ENCODE data around the gene USP49.

Gene USP49

GRCh38 chr6:41850861-41851260, 44.3 kb downstream of the USP49 start:
- no peak overlapping the region for H3K4me3 ChIP-seq (ENCODE audit: low read length in 2 of 2)
- H4K91ac ChIP-seq (ENCODE audit: low read depth, low read length, poor library complexity) = no peak overlapping the region
- H2BK5ac ChIP-seq (ENCODE audit: low read length) = no peak overlapping the region
- H2AK5ac ChIP-seq (ENCODE audit: low read depth, low read length) = no peak overlapping the region
- H3K23ac ChIP-seq (ENCODE audit: low read depth, low read length, poor library complexity) = no peak overlapping the region
- no peak overlapping the region for H3K18ac ChIP-seq (ENCODE audit: low read length)
- no peaks in the 10 kb centered on the region for H3K79me1 ChIP-seq (ENCODE audit: low read depth, low read length)
- no peak overlapping the region for H4K8ac ChIP-seq (ENCODE audit: low read depth, low read length)
- no peak overlapping the region for H3K4me2 ChIP-seq (ENCODE audit: insufficient read depth, low read length, poor library complexity, severe bottlenecking)
- H3K9ac ChIP-seq (ENCODE audit: low read depth, low read length, poor library complexity) = no peak overlapping the region
- H3K9me3 ChIP-seq (replicated peaks in 1 of 2; ENCODE audit: control insufficient read depth in 2 of 2, insufficient read depth in 1 of 2, low read depth in 1 of 2, low read length in 2 of 2) = no peaks in the 10 kb centered on the region
- H3K36me3 ChIP-seq (replicated peaks in 1 of 2; ENCODE audit: control insufficient read depth in 2 of 2, insufficient read depth in 2 of 2, low read length in 2 of 2) = peaks cover 0 to 8% of the 10 kb centered on the region in 2 donors
- peaks cover 0 to 4% of the 10 kb centered on the region in 2 donors for H3K4me1 ChIP-seq (ENCODE audit: control insufficient read depth in 2 of 2, insufficient read depth in 1 of 2, low read depth in 1 of 2, low read length in 2 of 2)
- no peak overlapping the region for H2BK12ac ChIP-seq (ENCODE audit: low read length)
- H2BK15ac ChIP-seq (ENCODE audit: low read length) = no peak overlapping the region
- H3K27ac ChIP-seq (replicated peaks; ENCODE audit: low read length) = no peak overlapping the region
- WGBS, 2 donors (ENCODE audit: extremely low coverage in 2 of 2, insufficient read length in 2 of 2, insufficient replicate concordance in 1 of 2) = no CpG with 5 or more reads among the region's 3 CpGs
- no peaks in the 10 kb centered on the region for H3K27me3 ChIP-seq (ENCODE audit: control insufficient read depth in 3 of 3, insufficient read depth in 3 of 3, low read depth in 1 of 3, low read length in 3 of 3)
- no peak overlapping the region for H3K4ac ChIP-seq (ENCODE audit: low read length)
- H3K14ac ChIP-seq (ENCODE audit: low read length) = no peak overlapping the region
- H2BK120ac ChIP-seq (ENCODE audit: low read depth, low read length) = no peak overlapping the region
- H2AFZ ChIP-seq (ENCODE audit: low read length) = no peak overlapping the region
- DNase-seq (ENCODE audit: low spot score) = no peak

- Histone ChIP-seq H3K4me2 (ENCODE audit: insufficient read depth, low read length, poor library complexity, severe bottlenecking) (no peak overlapping the region), H2BK5ac (ENCODE audit: low read length) (no peak overlapping the region), H3K4ac (ENCODE audit: low read length) (no peak overlapping the region), H3K27me3 (ENCODE audit: control insufficient read depth in 3 of 3, insufficient read depth in 3 of 3, low read depth in 1 of 3, low read length in 3 of 3) (no peaks in the 10 kb centered on the region), H4K8ac (ENCODE audit: low read depth, low read length) (no peak overlapping the region), H4K91ac (ENCODE audit: low read depth, low read length, poor library complexity) (no peak overlapping the region), H3K14ac (ENCODE audit: low read length) (no peak overlapping the region), H3K4me3 (ENCODE audit: low read length in 2 of 2) (no peak overlapping the region), H2AK5ac (ENCODE audit: low read depth, low read length) (no peak overlapping the region), H3K79me1 (ENCODE audit: low read depth, low read length) (peaks cover 2% of the 10 kb centered on the region), H3K36me3 (replicated peaks in 1 of 2; ENCODE audit: control insufficient read depth in 2 of 2, insufficient read depth in 2 of 2, low read length in 2 of 2) (peaks cover 2 to 6% of the 10 kb centered on the region in 2 donors), H3K18ac (ENCODE audit: low read length) (no peak overlapping the region), H3K9me3 (replicated peaks in 1 of 2; ENCODE audit: control insufficient read depth in 2 of 2, insufficient read depth in 1 of 2, low read depth in 1 of 2, low read length in 2 of 2) (no peaks in the 10 kb centered on the region), H2BK15ac (ENCODE audit: low read length) (no peak overlapping the region), H2AFZ (ENCODE audit: low read length) (peak overlapping the region; percentile 3), H3K4me1 (ENCODE audit: control insufficient read depth in 2 of 2, insufficient read depth in 1 of 2, low read depth in 1 of 2, low read length in 2 of 2) (peaks cover 0 to 4% of the 10 kb centered on the region in 2 donors), H3K27ac (replicated peaks; ENCODE audit: low read length) (no peak overlapping the region), H2BK120ac (ENCODE audit: low read depth, low read length) (no peak overlapping the region), H3K9ac (ENCODE audit: low read depth, low read length, poor library complexity) (no peak overlapping the region), H3K23ac (ENCODE audit: low read depth, low read length, poor library complexity) (no peak overlapping the region), H2BK12ac (ENCODE audit: low read length) (no peak overlapping the region)
- no CpG with 5 or more reads among the region's 1 CpG for WGBS, 2 donors (ENCODE audit: extremely low coverage in 2 of 2, insufficient read length in 2 of 2, insufficient replicate concordance in 1 of 2)
- peak; percentile 68 for DNase-seq (ENCODE audit: low spot score)
Observed at GRCh38 chr6:41846666-41847237, 48.4 kb downstream of the USP49 start.

DNA sequence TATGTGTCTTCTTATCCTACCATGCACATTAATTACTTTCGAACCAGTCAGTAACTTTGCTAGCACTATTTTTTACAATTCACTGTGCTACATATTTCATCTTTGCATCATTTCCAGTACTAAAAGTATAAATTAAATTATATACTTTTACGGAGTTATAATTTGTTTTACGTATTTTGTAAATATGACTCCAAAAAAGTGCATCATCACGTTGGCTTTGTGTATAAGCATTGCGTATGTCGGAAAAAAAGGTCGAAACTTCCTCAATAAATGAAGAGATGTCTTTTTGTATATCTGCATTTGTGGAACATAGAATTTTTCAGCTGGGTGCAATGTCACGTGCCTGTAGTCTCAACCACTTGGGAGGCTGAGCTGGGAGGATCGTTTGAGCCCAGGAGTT, 52.0 kb downstream of the USP49 start:
- Histone ChIP-seq H3K27me3 (ENCODE audit: control insufficient read depth in 3 of 3, insufficient read depth in 3 of 3, low read depth in 1 of 3, low read length in 3 of 3) (no peaks in the 10 kb centered on the region), H3K4me2 (ENCODE audit: insufficient read depth, low read length, poor library complexity, severe bottlenecking) (no peak overlapping the region), H3K27ac (replicated peaks; ENCODE audit: low read length) (no peak overlapping the region), H2BK5ac (ENCODE audit: low read length) (no peak overlapping the region), H4K91ac (ENCODE audit: low read depth, low read length, poor library complexity) (no peak overlapping the region), H2AK5ac (ENCODE audit: low read depth, low read length) (no peak overlapping the region), H2BK120ac (ENCODE audit: low read depth, low read length) (no peak overlapping the region), H3K4me1 (ENCODE audit: control insufficient read depth in 2 of 2, insufficient read depth in 1 of 2, low read depth in 1 of 2, low read length in 2 of 2) (peaks cover 0 to 4% of the 10 kb centered on the region in 2 donors), H3K4ac (ENCODE audit: low read length) (no peak overlapping the region), H3K9me3 (replicated peaks in 1 of 2; ENCODE audit: control insufficient read depth in 2 of 2, insufficient read depth in 1 of 2, low read depth in 1 of 2, low read length in 2 of 2) (no peaks in the 10 kb centered on the region), H3K9ac (ENCODE audit: low read depth, low read length, poor library complexity) (no peak overlapping the region), H3K14ac (ENCODE audit: low read length) (no peak overlapping the region), H3K4me3 (ENCODE audit: low read length in 2 of 2) (no peak overlapping the region), H3K79me1 (ENCODE audit: low read depth, low read length) (peaks cover 2% of the 10 kb centered on the region), H4K8ac (ENCODE audit: low read depth, low read length) (no peak overlapping the region), H3K23ac (ENCODE audit: low read depth, low read length, poor library complexity) (no peak overlapping the region), H2BK12ac (ENCODE audit: low read length) (no peak overlapping the region), H2AFZ (ENCODE audit: low read length) (no peak overlapping the region), H2BK15ac (ENCODE audit: low read length) (no peak overlapping the region), H3K36me3 (replicated peaks in 1 of 2; ENCODE audit: control insufficient read depth in 2 of 2, insufficient read depth in 2 of 2, low read length in 2 of 2) (peaks cover 2 to 6% of the 10 kb centered on the region in 2 donors), H3K18ac (ENCODE audit: low read length) (no peak overlapping the region)
- no CpG with 5 or more reads among the region's 9 CpGs for WGBS, 2 donors (ENCODE audit: extremely low coverage in 2 of 2, insufficient read length in 2 of 2, insufficient replicate concordance in 1 of 2)
- DNase-seq (ENCODE audit: low spot score) = no peak

DNA sequence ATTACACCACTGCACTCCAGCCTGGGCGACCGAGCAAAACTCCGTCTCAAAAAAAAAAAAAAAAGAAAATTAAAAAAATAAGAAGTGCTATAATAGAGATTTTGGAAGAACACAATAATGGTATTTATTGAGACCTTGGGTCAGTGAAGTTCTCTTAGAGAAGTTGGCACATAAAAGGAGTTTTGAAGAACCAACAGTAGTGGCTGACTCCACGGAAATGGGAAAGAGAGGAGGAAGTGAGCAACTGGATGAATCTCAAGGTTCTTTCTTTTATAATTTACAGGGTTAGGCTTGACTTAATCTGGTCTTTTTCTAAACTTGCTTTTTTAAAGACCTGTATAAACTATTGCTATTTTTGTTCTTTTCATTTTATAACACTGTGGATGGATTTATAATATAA, 54.8 kb downstream of the USP49 start:
- H3K9ac ChIP-seq (ENCODE audit: low read depth, low read length, poor library complexity) = no peak overlapping the region
- H3K27me3 ChIP-seq (ENCODE audit: control insufficient read depth in 3 of 3, insufficient read depth in 3 of 3, low read depth in 1 of 3, low read length in 3 of 3) = no peaks in the 10 kb centered on the region
- H3K18ac ChIP-seq (ENCODE audit: low read length) = no peak overlapping the region
- no peak overlapping the region for H2AK5ac ChIP-seq (ENCODE audit: low read depth, low read length)
- no peak overlapping the region for H3K4me3 ChIP-seq (ENCODE audit: low read length in 2 of 2)
- H4K91ac ChIP-seq (ENCODE audit: low read depth, low read length, poor library complexity) = no peak overlapping the region
- WGBS, 2 donors (ENCODE audit: extremely low coverage in 2 of 2, insufficient read length in 2 of 2, insufficient replicate concordance in 1 of 2) = no CpG with 5 or more reads among the region's 4 CpGs
- H3K79me1 ChIP-seq (ENCODE audit: low read depth, low read length) = peaks cover 2% of the 10 kb centered on the region
- H4K8ac ChIP-seq (ENCODE audit: low read depth, low read length) = no peak overlapping the region
- H3K4ac ChIP-seq (ENCODE audit: low read length) = no peak overlapping the region
- no peak overlapping the region for H2BK12ac ChIP-seq (ENCODE audit: low read length)
- no peak overlapping the region for H3K14ac ChIP-seq (ENCODE audit: low read length)
- no peak overlapping the region for H3K27ac ChIP-seq (replicated peaks; ENCODE audit: low read length)
- H2AFZ ChIP-seq (ENCODE audit: low read length) = no peak overlapping the region
- peaks cover 0 to 8% of the 10 kb centered on the region in 2 donors for H3K9me3 ChIP-seq (replicated peaks in 1 of 2; ENCODE audit: control insufficient read depth in 2 of 2, insufficient read depth in 1 of 2, low read depth in 1 of 2, low read length in 2 of 2)
- DNase-seq (ENCODE audit: low spot score) = no peak
- no peak overlapping the region for H3K23ac ChIP-seq (ENCODE audit: low read depth, low read length, poor library complexity)
- H2BK15ac ChIP-seq (ENCODE audit: low read length) = no peak overlapping the region
- no peak overlapping the region for H2BK5ac ChIP-seq (ENCODE audit: low read length)
- H2BK120ac ChIP-seq (ENCODE audit: low read depth, low read length) = no peak overlapping the region
- no peak overlapping the region for H3K4me2 ChIP-seq (ENCODE audit: insufficient read depth, low read length, poor library complexity, severe bottlenecking)
- H3K36me3 ChIP-seq (replicated peaks in 1 of 2; ENCODE audit: control insufficient read depth in 2 of 2, insufficient read depth in 2 of 2, low read length in 2 of 2) = peaks cover 2 to 6% of the 10 kb centered on the region in 2 donors
- no peaks in the 10 kb centered on the region for H3K4me1 ChIP-seq (ENCODE audit: control insufficient read depth in 2 of 2, insufficient read depth in 1 of 2, low read depth in 1 of 2, low read length in 2 of 2)

Data from neuronal stem cell (in vitro differentiated cells).